GM18511 (cell line): ENCODE results near the gene TMTC2.
"Not testable (repeated sequence)": the region's sequence is repeated elsewhere in the genome, so short reads cannot be mapped to it uniquely, and the experiment has no call there.

Source experiments
- ATAC-seq: cut with Tn5 transposase; IDR thresholded peaks from one replicate; pipeline ENCODE4 v1.9.1; 2021; ENCODE audit warnings: mild to moderate bottlenecking, moderate library complexity; ENCODE audit not compliant: unreplicated experiment

The TMTC2 gene

GRCh38 chr12:82723891-82724290, 37.2 kb downstream of the TMTC2 start:
- ATAC-seq: no peak

- ATAC-seq: no peak
Measured at GRCh38 chr12:82725741-82726140, 39.0 kb downstream of the TMTC2 start.

DNA sequence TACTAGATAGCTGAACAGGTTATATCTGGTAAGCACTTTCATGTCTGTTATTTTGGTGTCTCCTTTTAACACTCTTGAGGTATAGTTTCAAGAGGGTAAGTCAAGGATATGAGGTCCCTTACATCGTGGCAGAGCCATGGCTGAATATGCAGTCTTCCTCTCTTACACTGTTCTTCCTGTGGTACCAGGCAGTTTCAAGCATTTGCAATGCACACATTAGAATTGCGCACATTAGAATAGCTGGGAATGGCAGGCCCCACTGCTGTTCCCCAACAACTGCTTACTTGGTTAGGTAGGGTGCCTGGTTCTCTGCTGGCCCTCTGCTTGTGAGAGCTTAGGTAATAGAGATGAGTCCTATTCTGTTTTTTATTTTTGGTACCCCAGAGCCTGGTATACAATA, 41.2 kb downstream of the TMTC2 start:
- ATAC-seq: no peak

GRCh38 chr12:82728710-82729109, 42.0 kb downstream of the TMTC2 start:
- no peak for ATAC-seq

- ATAC-seq: no peak
Measured at GRCh38 chr12:82730953-82731459, 44.3 kb downstream of the TMTC2 start.

DNA sequence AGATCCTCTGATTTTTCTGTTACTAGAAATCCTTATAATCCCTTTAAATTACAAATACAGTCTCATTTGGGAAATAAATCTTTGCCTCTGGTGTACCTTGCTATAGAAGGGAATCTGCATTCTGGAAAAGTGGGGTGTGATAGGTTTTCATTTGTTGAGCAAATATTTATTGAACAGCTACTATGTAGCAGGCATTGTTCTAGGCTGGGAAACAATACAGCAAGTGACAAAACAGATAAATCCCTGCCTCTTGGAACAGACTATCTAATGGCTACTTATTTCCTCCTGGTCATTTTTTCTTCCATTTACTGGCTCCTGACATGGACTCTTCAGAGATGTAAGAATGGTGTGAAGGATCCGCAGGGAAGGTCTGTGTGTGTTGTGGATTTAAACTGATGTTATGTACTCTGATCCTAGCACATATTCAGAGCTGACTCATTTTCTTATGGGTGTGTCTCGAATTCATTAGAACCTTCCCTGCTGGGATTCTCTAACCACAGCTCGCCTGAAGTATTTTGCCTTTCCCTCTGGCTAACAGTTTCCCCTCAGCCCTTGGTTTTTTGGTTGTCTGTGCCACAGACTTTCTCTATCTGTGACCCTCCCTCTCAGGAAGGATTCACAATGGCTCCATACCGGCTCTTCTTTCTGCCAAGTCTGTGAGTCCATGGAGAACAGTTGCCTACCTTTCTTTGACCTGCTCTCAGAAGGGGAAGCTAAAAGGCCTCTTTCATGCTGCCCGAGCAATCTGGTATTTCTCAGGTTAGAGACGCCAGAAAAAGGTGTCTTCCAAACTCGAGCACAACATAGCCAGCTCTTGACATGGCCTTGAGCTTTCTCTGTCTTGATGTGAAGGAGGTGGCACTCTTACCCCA, 53.7 kb downstream of the TMTC2 start:
- ATAC-seq: no peak

DNA sequence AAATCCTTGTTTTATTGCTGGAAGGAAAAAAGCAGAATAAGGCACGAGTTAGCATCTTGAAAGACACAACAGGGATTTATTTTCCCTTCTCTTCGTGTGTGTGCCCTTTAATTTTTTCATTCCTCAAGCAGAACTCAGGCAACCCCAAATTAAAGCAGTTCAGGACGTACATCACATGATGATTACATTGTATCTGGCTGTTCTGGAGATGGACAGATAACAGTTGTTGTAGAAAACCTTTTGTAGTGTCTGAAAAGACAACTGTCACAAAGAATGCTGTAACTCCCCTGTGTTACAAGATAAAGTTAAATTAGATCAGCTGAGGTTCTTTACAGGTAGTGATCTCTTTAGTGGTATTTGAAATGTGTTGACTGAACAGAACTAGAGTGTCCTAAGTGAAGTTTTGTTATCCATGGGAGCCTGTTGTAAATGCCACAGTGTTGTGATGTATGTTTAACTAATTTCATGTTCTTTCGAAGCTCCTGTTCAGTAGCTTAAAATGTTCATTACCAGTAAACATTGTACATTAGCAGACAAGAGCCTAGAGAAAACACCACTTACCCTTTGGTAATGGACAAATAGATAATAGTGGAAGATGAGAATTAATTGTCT, 58.5 kb downstream of the TMTC2 start:
- no peak for ATAC-seq

DNA sequence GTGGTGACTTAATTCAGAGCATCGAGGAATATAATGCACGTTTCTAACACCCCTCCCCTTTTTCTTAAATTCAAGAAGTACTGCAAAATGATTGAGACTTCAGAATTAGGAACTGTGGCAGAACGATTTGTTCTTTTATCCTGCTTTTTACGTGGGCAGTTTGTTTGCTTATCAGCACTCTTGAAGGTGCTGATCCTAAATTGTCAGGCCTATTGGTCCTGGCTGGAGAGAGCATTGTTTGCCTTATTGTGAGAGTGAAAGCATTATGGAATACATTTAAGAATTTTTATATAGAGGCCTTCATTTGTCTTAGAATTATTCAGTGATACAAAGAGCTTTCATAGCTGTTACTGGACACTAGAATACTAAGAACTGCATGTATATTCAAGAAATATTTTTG, 59.1 kb downstream of the TMTC2 start:
- no peak for ATAC-seq

GRCh38 chr12:82746668-82747067, 60.0 kb downstream of the TMTC2 start:
- no peak for ATAC-seq

DNA sequence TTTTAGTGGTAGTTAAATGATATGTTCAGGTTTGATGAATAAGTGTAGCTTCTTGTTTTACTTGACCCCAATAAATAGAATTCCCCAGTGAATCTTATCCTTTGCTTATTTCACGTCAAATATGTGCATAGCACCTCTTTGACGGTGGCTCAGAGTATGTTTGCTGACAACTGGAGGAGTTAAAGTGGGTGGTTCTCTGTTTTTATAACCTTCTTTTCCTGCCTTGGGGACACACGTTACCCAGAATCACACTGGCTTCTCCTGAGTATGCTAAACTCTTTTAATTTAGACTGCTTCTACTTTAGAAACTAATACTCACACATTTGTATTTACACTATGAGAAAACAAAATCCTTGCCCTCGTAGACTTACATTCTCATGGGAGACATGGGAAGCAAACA, 62.3 kb downstream of the TMTC2 start:
- no peak for ATAC-seq

- no peak for ATAC-seq
Measured at GRCh38 chr12:82754856-82755255, 68.2 kb downstream of the TMTC2 start.

GRCh38 chr12:82756303-82756702, 69.6 kb downstream of the TMTC2 start:
- ATAC-seq: no peak

- ATAC-seq: no peak
Measured at GRCh38 chr12:82757059-82757458, 70.4 kb downstream of the TMTC2 start.

DNA sequence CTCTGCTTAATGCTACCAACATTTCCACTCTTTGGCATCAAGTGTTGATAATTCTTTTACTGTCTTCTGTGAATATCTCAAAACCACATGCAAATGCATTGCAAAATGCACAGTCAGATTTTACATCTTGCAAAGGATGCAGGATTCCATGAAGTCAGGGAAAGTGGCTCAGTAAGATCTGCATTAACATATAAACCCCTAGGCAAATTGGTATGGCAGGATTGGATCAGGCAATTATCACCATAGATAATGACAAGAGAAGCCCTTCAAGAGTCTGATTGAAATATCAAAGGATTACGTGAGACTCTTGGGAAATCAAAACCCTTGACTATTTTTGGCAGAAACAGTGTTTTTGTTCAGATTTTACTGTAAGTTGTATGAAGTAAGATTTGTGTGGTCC, 71.0 kb downstream of the TMTC2 start:
- ATAC-seq: no peak

DNA sequence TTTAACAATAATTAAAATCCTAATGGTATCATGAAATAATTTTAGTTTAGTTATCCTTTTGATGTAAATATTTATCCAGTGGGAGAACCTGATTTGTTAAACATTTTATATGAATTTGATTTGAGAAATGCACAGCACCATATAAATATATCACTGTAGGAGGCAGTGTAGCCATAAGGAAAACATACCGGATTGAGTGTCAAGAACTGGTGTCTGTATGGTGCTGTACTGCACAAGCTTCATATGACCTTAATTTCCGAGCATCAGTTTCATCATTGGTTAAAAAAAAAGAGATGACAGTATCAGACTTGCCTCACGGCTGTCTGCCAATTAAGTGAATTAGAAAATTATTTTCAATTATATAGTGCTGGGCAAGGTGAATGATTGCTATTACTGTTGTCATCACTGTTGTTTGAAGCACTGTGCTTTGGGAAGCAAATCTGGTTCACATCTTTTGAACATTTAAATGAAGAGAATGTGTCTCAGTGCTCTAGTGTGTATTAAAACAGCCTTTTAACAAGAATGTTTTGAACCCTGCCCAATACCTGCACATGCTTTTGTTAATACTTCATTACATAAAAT, 72.1 kb downstream of the TMTC2 start:
- ATAC-seq: no peak

DNA sequence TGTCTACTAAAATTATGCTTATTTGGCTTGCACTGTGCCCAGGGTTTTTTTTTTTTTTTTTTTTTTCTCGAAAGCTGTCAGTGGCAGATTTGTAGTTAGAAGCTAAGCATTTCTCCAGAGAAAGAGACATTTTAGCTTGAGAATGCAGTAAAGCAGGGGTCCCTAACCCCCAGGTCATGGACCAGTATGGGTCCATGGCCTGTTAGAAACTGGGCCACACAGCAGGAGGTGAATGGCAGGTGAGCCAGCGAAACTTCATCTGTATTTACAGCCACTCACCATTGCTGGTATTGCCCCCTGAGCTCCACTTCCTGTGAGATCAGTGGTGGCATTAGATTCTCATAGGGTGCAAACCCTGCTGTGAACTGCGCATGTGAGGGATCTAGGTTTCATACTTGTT, 73.7 kb downstream of the TMTC2 start:
- no peak for ATAC-seq

DNA sequence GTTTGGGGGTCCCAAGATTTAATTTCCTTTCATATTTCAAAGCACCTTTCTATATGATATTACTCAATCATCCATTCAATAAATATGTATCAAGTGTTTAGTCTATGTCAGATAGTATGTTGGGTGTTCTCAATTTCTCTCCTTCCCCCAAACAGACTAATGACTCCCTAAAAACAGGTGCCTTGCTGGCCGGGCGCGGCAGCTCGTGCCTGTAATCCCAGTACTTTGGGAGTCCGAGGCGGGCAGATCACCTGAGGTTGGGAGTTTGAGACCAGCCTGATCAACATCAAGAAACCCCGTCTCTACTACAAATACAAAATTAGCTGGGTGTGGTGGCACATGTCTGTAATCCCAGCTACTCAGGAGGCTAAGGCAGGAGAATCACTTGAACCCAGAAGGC, 78.5 kb downstream of the TMTC2 start:
- not testable (repeated sequence) for ATAC-seq

DNA sequence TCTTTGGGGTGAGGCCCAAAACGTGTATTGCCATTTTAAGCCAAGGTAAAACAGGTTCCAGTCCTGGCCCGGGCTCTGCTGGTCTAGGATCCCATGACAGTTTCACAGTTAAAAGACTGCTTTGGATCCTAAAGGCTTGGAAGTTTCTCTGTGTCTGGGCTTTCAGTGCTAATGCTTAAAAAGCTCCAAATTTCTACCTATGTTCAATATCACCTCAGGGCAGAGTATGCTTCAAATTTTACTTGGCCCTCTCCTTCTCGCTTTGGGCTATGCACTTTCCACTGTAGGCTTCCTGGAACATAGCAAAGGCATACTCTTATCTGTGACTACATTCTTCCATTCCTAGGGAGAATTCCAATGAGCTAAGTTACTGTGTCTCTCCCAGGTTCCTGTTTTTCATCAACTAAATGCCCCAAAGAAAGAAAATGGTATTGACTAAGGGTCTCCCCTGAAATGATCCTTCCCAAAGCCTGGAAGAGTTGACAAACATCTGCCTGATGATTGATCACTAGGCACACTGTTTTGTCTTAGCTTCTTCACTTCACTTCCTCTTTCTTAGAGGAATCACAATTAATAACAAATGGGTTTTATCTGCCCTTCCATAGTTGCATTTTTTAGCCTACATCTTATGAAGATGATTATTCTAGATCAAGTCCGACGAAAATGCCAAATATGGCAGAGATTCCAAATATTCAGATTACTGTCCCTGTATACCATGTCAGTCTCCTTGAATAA, 79.4 kb downstream of the TMTC2 start:
- no peak for ATAC-seq

DNA sequence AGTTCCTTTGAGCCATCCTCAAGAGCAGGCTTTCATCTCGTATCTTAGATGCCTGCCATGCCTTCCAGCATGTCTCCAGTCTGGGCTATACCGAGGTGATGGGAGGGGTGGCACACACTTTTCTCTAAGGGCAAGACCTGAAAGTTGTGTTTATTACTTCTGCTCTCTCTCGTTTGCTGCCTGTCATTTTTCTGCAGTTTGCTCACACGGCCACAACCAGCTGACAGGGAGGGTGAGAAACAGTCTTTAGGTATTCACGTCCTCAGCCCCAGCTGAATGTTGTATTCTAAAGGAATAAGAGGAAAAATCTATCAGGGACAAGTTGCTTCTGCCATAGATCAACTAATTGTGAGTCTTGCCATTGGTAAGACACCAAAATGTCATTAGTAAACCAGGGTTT, 88.0 kb downstream of the TMTC2 start:
- no peak for ATAC-seq

- no peak for ATAC-seq
Measured at GRCh38 chr12:82780517-82780916, 93.8 kb downstream of the TMTC2 start.

- ATAC-seq: no peak
Measured at GRCh38 chr12:82781309-82781997, 94.7 kb downstream of the TMTC2 start.
